Stimulated activated CD4-positive, alpha-beta T cell treated with anti-CD3 and anti-CD28 coated beads, Interleukin-4, amount 100 ng/mL, for 4 hours (primary cell): ENCODE results near the gene ZNF407.

Source experiments
- DNase-seq, 2 experiments: peaks; one replicate each; pipeline ENCODE4 v3.0.0-alpha.2; 2020

The ZNF407 gene

DNA sequence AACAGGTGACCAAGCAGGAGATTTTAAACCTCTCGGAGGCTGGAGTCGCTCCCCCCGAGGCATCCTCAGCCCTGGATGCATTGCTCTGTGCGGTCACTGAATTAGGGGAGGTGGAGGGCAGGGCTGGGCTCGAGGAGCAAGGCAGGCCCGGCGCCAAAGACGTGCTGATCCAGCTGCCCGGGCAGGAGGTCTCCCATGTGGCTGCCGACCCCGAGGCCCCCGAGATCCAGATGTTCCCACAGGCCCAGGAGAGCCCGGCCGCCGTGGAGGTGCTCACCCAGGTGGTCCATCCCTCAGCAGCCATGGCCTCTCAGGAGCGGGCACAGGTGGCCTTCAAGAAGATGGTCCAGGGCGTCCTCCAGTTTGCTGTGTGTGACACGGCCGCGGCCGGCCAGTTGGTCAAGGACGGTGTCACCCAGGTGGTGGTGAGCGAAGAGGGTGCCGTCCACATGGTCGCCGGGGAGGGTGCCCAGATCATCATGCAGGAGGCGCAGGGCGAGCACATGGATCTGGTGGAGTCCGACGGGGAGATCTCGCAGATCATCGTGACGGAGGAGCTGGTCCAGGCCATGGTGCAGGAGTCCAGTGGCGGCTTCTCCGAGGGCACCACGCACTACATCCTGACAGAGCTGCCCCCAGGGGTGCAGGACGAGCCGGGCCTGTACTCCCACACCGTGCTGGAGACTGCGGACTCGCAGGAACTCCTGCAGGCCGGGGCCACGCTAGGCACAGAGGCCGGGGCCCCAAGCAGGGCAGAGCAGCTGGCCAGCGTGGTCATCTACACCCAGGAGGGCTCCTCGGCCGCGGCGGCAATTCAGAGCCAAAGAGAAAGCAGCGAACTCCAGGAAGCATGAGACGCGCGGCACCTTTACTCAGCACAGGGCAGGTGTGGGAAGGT lies 466.2 kb downstream of the ZNF407 start:
- DNase-seq, result no peak

- no peak for DNase-seq
These were observed 466.8 kb downstream of the ZNF407 start for GRCh38 chr18:75064513-75064905.

GRCh38 chr18:75065251-75066000 lies 467.8 kb downstream of the ZNF407 start:
- DNase-seq, result no peak

DNA sequence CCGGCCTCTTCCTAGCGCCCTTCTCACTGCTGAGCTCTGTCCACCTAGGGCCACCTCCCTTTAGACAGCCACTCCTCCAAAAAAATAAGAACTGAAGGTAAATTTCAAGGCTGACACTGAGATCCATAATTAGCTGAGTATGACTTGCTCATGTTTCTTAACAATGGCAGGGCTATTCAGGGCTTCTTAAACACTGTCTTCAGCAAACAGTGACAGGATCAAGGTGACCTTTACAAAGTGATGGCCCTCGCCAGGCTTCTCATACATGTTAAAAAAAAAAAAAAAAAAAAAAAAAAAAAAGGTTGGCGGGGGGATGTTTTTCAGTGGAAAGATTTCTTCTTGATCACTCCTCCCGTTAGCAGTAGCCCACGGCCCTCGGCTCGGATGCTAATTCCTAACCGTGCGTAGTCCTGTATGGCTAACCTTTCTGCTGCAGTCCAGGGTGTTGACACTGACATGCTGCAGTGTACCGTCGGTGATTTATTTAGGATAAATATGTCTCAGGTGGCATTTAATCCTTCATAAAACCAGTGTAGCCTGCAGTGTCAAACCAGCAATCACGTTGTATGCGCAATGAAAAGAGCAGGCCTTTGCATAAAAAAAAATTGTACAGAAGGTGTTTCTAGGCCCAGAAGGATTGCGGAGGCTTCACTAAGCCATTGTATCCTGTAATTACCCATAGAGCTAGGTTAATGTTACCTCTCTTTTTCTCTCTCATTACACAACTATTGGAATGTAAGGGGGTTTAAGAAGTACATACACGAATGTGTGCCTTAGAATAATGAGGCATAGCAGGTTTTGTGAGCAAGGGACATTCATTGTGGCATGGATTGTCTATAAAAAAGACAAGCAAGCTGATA lies 468.6 kb downstream of the ZNF407 start:
- DNase-seq, result no peak

DNA sequence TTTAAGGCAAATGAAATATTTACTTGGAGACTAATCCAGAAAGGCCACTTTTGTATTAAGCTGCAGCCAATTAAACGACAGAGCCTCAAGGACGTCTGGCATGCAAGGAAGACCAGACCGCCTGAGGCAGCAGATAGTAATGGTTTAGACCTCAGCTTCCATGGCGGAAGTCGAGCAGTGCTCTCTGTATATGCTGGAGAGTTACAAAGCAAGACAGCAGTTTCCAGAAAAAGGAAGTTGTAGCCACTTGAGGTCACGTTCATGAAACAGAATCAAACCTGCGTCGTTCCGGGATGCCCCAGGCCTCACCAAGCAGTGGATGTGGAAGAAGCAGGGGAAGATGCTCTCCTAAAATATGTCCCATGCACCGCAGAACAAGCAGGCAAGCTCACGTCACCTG lies 469.3 kb downstream of the ZNF407 start:
- no peak for DNase-seq

- DNase-seq, result no peak
These were observed 470.5 kb downstream of the ZNF407 start for GRCh38 chr18:75067996-75068645.

DNA sequence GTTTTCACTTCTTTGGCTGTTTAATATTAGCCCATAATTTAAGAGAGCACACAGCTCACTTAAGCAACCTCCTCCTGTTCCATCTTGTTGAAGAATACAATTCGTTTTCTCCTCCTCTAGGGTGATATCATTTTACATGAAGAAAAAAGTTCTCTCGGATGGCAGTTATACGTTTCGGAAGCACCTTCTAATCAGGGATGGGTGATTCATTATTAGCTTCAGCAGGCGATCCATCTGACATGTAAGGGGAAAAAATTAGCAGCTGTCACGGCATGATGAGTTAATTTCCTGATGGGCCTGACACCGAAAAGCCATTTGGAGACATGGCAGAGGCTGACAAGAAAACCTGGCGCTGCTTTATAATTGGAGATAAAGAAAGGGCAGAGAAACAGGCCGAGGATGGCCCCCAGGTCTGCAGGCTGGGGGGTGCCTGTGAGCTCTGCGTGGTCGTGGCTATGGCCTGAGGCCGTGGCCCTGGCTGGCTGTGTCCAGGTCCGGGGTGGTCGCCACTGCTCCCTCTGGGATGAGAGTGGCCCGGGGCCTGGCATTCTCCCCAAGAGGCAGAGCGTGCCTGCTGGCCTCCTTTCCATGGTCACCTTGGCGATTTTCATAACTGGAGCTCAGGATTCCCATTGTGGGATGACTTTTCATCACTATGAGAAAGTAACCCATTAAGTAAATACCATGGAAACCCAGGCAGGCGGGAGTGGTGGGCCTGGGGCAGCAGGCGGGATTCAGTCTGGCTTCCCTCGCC lies 471.2 kb downstream of the ZNF407 start:
- no peak for DNase-seq

DNA sequence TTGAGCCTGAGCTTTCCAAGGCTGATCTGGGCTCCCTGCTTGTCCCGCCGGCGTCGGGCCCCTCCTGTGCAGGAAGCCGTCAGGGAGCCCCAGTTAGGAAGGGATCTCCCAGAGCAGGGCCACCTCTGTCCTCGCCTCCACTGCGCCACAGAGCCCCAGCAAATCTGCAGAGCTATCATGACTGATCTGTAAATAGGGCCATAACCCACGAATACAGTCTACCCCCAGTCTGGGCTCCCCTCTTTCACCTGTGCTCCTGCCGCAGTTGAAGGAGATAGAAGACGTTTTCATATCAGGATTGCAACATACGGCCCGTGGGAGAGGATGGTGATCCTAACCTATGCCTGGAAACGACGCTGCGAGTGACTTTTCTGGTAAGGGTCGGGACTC lies 472.6 kb downstream of the ZNF407 start:
- DNase-seq, result no peak

DNA sequence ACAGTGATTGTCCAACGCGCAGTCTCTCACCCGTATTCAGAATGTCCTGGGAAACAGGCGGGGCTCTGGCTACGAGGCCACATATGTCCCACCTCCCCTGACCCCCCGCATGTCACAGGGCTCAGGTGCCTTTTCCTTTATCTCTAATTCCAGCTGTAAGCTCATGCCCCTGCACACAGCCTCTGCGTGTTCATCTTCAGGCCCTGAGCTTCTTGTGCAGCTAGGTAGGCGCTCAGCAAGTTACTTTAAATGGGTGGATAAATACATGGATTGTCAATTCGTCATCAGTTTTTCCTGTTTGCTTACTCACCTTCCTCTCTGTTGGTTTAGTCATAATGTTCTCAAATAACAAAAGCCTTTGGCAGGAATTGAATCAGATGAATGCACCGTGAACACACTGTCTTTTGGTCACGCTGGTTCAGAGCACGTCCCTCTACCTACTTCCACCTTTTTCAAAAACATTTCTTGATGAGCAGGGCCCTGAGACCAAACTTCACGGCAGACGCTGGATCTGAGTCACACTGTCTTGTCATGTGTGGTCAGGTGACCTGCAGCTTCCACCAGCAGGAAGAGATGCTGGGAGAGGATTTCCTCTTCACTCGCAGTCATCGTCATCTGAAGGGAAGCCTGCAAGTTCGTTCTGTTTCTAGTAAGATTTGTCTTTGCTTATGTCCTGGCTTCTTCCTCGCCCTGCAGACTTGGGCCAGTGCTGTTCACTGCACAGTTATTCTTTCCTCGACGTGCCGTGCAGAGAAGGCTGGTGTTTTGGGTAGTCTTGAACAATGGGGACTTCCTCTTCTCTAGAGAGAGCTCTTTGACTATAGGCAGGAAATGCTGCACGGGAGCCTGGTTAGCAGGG lies 473.2 kb downstream of the ZNF407 start:
- peak; percentile 31 to 71 for DNase-seq

- DNase-seq, result no peak
These were observed 473.8 kb downstream of the ZNF407 start for GRCh38 chr18:75071484-75071785.

GRCh38 chr18:75071866-75072671 lies 474.4 kb downstream of the ZNF407 start:
- DNase-seq, result no peak

- no peak for DNase-seq
These were observed 475.2 kb downstream of the ZNF407 start for GRCh38 chr18:75072672-75073371.

- no peak for DNase-seq
These were observed 476.0 kb downstream of the ZNF407 start for GRCh38 chr18:75073654-75074053.

DNA sequence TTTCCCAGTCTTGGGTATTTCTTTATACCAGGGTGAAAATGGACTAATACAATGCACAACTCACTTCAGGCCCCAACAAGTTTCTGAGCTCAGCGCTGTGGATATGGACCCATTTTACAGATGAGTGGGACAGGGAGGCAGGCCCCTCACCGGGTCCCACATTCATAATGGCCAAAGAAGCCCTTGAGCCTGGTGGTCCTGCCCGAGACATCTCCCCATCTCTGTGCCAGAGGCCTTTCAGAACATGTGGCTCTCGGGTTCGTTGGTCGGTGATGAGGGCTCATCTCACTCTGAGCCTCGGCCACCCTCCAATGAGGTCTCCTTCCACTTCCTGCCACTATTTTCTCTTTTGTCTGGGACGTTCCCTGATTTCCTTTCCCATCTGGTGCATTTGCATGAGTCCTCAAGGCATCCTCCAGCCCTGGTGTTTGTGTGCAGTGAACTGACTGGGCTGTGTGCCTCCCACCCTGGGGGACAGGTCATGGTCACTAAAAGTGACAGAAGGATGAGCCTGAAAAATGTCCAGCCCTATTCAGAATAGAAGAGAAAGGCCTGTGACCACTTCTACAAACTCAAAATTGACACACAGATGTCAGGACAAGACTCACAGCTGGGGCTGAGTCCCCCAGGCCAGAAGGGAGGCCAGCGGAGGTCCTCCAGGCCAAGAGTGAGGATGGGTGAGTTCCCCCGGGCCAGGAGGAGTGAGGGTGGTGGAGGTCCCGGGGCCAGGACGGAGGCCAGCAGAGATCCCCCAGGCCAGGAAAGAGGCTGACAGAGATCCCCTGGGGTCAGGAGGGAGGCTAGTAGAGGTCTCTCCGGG lies 476.7 kb downstream of the ZNF407 start:
- no peak for DNase-seq

- no peak for DNase-seq
These were observed 477.3 kb downstream of the ZNF407 start for GRCh38 chr18:75075016-75075305.

DNA sequence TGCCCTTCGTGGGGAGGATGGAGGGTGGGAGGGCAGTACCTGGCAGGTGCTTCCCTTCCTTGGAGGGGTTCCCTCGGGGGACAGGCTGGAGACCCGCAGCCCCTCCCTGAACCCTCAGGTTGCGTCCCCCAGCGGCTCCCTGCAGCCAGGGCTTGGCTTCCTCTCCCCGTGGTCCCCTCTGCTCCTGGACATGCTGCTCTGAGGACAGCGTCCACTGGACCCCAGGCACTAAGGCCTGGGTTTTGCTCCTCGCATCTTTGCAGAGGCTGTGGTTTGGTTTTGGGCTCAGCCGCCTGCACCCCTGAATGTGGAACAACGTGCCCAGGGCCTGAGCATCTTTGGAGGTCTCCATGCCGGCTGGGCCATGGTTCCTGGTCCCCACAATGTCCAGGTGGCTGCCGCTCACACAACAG lies 477.8 kb downstream of the ZNF407 start:
- no peak for DNase-seq

DNA sequence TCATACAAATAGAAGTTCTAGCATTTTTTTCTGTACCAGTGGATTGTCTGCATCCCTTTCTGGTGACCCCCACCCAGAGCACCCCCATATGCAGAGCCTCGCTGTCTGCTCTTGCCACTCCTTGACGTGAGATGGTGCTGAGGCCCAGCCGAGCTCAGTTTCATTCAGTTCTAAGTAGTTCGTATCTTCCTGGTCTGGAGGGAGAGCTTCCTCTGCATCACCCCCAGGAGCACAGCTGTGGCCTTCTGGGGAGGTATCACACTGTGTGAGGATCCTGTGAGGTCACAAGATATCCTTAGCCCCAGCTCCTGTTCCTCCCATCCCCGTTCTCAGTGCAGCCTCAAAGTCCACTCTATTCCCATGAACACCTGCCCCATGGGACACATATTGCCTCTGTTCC lies 478.6 kb downstream of the ZNF407 start:
- DNase-seq, result no peak

DNA sequence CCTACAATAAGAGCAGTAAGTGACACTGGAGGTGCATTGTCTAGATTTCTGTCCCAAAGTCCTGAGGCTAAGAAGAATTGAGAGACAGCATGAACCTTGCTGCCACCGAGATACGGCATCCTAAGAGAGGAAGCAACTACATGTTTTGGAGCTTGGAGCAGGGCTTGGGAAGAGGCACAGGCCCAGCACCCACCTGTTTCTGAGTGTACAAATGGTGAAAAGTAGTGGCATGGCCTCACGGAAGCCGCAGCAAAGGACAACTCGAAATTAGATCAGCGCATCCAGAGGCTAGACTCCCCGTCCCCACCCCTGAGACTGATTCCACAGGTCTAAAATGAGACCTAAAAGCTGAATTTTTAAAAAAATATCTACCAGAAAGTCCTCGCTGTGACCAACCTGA lies 483.8 kb downstream of the ZNF407 start:
- no peak for DNase-seq

DNA sequence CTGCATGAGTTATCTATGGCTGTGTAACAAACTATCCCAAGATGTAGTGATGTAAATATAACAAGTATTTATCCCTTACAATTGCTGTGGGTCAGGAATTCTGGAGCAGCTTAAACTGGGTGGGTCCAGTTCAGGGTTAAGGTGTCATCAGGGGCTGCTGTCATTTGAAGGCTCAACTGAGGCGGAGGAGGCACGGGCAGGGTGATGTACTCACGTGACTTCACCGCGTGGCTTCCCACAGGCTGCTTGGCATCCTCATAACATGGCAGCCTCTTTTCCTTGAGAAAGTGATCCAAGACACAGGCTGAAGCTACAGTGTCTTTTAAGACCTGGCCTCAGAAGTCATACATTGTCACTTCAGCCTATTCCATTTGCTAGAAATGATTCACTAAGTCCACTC lies 485.5 kb downstream of the ZNF407 start:
- no peak for DNase-seq
